Anterior cingulate cortex (tissue), 58 donors: ENCODE results near the gene WEE2.
A peak's percentile ranks its signal among the peaks of the same experiment; 100 is the strongest.

Experiments
- DNase-seq, 58 donors: peaks; one replicate each; lab custom pipeline; 2025; lab: John Stamatoyannopoulos, UW

The WEE2 gene

GRCh38 chr7:141708351-141708750 lies at the start of gene WEE2:
Gene WEE2, plus strand, starts transcription at chr7:141708353. Its CDS starts 406 bp downstream, at chr7:141708759.
- no peak for DNase-seq

GRCh38 chr7:141659501-141659900 lies 48.7 kb upstream of the WEE2 start:
- no peak for DNase-seq

- DNase-seq: peak in 13 of 58 donors; percentile 8 to 72 (median 29)
These were observed 47.9 kb upstream of the WEE2 start for GRCh38 chr7:141660259-141660658.

- no peak for DNase-seq
These were observed 44.9 kb upstream of the WEE2 start for GRCh38 chr7:141663081-141663849.

GRCh38 chr7:141664450-141664849 lies 43.7 kb upstream of the WEE2 start:
- DNase-seq: no peak

- no peak for DNase-seq
These were observed 42.7 kb upstream of the WEE2 start for GRCh38 chr7:141665208-141666035.

- no peak for DNase-seq
These were observed 42.1 kb upstream of the WEE2 start for GRCh38 chr7:141666071-141666470.

- no peak for DNase-seq
These were observed 39.3 kb upstream of the WEE2 start for GRCh38 chr7:141668853-141669252.

GRCh38 chr7:141671705-141672496 lies 36.3 kb upstream of the WEE2 start:
- DNase-seq: no peak

- DNase-seq: peak in 2 of 58 donors; percentile 39 to 56
These were observed 34.8 kb upstream of the WEE2 start for GRCh38 chr7:141673346-141673745.

GRCh38 chr7:141674171-141674671 lies 33.9 kb upstream of the WEE2 start:
- DNase-seq: no peak

GRCh38 chr7:141674702-141675101 lies 33.5 kb upstream of the WEE2 start:
- peak in 7 of 58 donors; percentile 19 to 47 (median 29) for DNase-seq

GRCh38 chr7:141675436-141676215 lies 32.5 kb upstream of the WEE2 start:
- DNase-seq: peak in 2 of 58 donors; percentile 11 to 17

- no peak for DNase-seq
These were observed 31.5 kb upstream of the WEE2 start for GRCh38 chr7:141676618-141677017.

- DNase-seq: no peak
These were observed 29.1 kb upstream of the WEE2 start for GRCh38 chr7:141679014-141679413.

- peak in 45 of 58 donors; percentile 25 to 90 (median 60) for DNase-seq
These were observed 22.7 kb upstream of the WEE2 start for GRCh38 chr7:141685285-141686023.

GRCh38 chr7:141686074-141686473 lies 22.1 kb upstream of the WEE2 start:
- DNase-seq: no peak

- DNase-seq: no peak
These were observed 21.5 kb upstream of the WEE2 start for GRCh38 chr7:141686670-141687069.

- DNase-seq: peak in 1 of 58 donors; percentile 5
These were observed 20.1 kb upstream of the WEE2 start for GRCh38 chr7:141688043-141688442.
